HepG2 (cell line): ENCODE measurements around the gene HEATR1. TPM values are rescaled to one million over a fixed set of nuclear protein-coding genes. Genes with fewer than 3 reads are reported as not detected.
A peak's percentile ranks its signal among the peaks of the same experiment; 100 is the strongest.

Source experiments
- BORCS8-MEF2B ChIP-seq: sonication (generic); formaldehyde crosslinking; IDR thresholded peaks from 2 replicates; pipeline ENCODE4 v1.8.0; 2022; ENCODE audit warnings: mild to moderate bottlenecking, missing genetic modification reagents
- BRF2 ChIP-seq: sonication (generic); formaldehyde crosslinking; IDR thresholded peaks from 2 replicates; pipeline ENCODE4 v1.8.1; 2022; ENCODE audit warnings: mild to moderate bottlenecking, missing genetic modification reagents
- CHCHD3 ChIP-seq: sonication (generic); formaldehyde crosslinking; IDR thresholded peaks from 2 replicates; pipeline ENCODE4 v1.8.0; 2022; ENCODE audit warnings: mild to moderate bottlenecking, missing genetic modification reagents, moderate library complexity
- FOXC1 ChIP-seq: sonication (generic); formaldehyde crosslinking; IDR thresholded peaks from 2 replicates; pipeline ENCODE4 v1.8.0; 2022; ENCODE audit warnings: mild to moderate bottlenecking, missing genetic modification reagents, borderline replicate concordance
- HDAC2 ChIP-seq: sonication (generic); formaldehyde crosslinking; IDR thresholded peaks from 2 replicates; pipeline ENCODE4 v1.4.0; 2020; ENCODE audit warnings: missing genetic modification reagents
- HOMEZ ChIP-seq: IDR thresholded peaks from 2 replicates; pipeline ENCODE4 v1.6.1; 2016; ENCODE audit warnings: low read depth
- HOXA7 ChIP-seq: sonication (generic); formaldehyde crosslinking; IDR thresholded peaks from 2 replicates; pipeline ENCODE4 v1.8.1; 2022; ENCODE audit warnings: mild to moderate bottlenecking, missing genetic modification reagents, moderate library complexity
- ONECUT2 ChIP-seq: sonication (generic); formaldehyde crosslinking; IDR thresholded peaks from 2 replicates; pipeline ENCODE4 v1.4.0; 2020; ENCODE audit warnings: missing genetic modification reagents
- SP5 ChIP-seq: IDR thresholded peaks from 2 replicates; pipeline ENCODE4 v1.6.1; 2016; ENCODE audit warnings: low read depth, borderline replicate concordance
- YEATS2 ChIP-seq: sonication (generic); formaldehyde crosslinking; IDR thresholded peaks from 2 replicates; pipeline ENCODE4 v1.4.0; 2020; ENCODE audit warnings: missing genetic modification reagents, borderline replicate concordance
- YY1 ChIP-seq: IDR thresholded peaks from 2 replicates; pipeline ENCODE4 v1.6.1; 2011; ENCODE audit warnings: low read length, low read depth, moderate library complexity, mild to moderate bottlenecking; ENCODE audit not compliant: insufficient read depth, insufficient replicate concordance
- ZFY ChIP-seq: sonication (generic); formaldehyde crosslinking; IDR thresholded peaks from 2 replicates; pipeline ENCODE4 v1.4.0; 2020; ENCODE audit warnings: missing genetic modification reagents
- ZNF446 ChIP-seq: sonication (generic); formaldehyde crosslinking; IDR thresholded peaks from 2 replicates; pipeline ENCODE4 v1.5.0; 2020; ENCODE audit warnings: mild to moderate bottlenecking, missing genetic modification reagents
- ZNF691 ChIP-seq: sonication (generic); formaldehyde crosslinking; IDR thresholded peaks from 2 replicates; pipeline ENCODE4 v1.4.0; 2020; ENCODE audit warnings: missing genetic modification reagents, low read depth, mild to moderate bottlenecking, borderline replicate concordance
- ZNF816 ChIP-seq: sonication (generic); formaldehyde crosslinking; IDR thresholded peaks from 2 replicates; pipeline ENCODE4 v1.8.0; 2022; ENCODE audit warnings: missing genetic modification reagents, mild to moderate bottlenecking, borderline replicate concordance
- polyA plus RNA-seq, 8 experiments: library from polyadenylated mRNA; depleted of rRNA in 3 of 8; stranded (reverse) in 7 of 8; unstranded in 1 of 8; fragments of >200 nt; fragmentation: Illumina TruSeq in 4 of 8; extraction: Trizol in 4 of 8; gene quantifications; 2 replicates each; pipeline versions ENCODE4 v1.2.1 to v1.2.3, GENCODE V29; 2011 to 2016; ENCODE audit warnings: low read depth in 4 of 8, missing spikeins in 1 of 8, mixed read lengths in 1 of 8; ENCODE audit not compliant: insufficient read depth in 1 of 8
- total RNA-seq, 5 experiments: library from RNA; depleted of rRNA; stranded (reverse); fragments of >200 nt; fragmentation: Illumina TruSeq; extraction: Trizol; gene quantifications; 2 replicates each; pipeline ENCODE4 v1.2.3, GENCODE V29; 2016; ENCODE audit warnings: low read depth in 1 of 5
- TF ChIP-seq, protein P1 (sequence below): sonication (generic); formaldehyde crosslinking; IDR thresholded peaks from 2 replicates; pipeline ENCODE4 v1.5.0; 2020; ENCODE audit warnings: mild to moderate bottlenecking, missing genetic modification reagents, borderline replicate concordance
- TF ChIP-seq, protein P2 (sequence below): sonication (generic); formaldehyde crosslinking; IDR thresholded peaks from 2 replicates; pipeline ENCODE4 v1.4.0; 2020; ENCODE audit warnings: missing genetic modification reagents, borderline replicate concordance
- TF ChIP-seq, protein P3 (sequence below): sonication (generic); formaldehyde crosslinking; conservative IDR thresholded peaks from 2 replicates; pipeline ENCODE4 v1.8.0; 2022; ENCODE audit warnings: missing genetic modification reagents

HEATR1 gene
- total and polyA plus RNA-seq, 2 of the 13 experiments (the other 11 are each of a cell fraction or from before 2014, with no cell fraction given) = 10.2 to 45.8 TPM

- TF ChIP-seq, protein P1, sequence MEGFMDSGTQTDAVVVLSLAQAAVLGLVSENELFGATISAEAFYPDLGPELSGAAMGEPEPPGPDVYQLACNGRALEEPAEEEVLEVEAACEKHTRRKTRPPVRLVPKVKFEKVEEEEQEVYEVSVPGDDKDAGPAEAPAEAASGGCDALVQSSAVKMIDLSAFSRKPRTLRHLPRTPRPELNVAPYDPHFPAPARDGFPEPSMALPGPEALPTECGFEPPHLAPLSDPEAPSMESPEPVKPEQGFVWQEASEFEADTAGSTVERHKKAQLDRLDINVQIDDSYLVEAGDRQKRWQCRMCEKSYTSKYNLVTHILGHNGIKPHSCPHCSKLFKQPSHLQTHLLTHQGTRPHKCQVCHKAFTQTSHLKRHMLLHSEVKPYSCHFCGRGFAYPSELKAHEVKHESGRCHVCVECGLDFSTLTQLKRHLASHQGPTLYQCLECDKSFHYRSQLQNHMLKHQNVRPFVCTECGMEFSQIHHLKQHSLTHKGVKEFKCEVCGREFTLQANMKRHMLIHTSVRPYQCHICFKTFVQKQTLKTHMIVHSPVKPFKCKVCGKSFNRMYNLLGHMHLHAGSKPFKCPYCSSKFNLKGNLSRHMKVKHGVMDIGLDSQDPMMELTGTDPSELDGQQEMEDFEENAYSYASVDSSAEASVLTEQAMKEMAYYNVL (CRISPR knock-in tag) = no peak
- TF ChIP-seq HOXA7 (no peak), ZNF446 (CRISPR knock-in tag) (no peak), ONECUT2 (CRISPR knock-in tag) (peak; percentile 38; the same call in 1 of the 2 replicates), ZNF691 (CRISPR knock-in tag) (peak; percentile 52; the same call in 1 of the 2 replicates), BRF2 (CRISPR knock-in tag) (no peak), CHCHD3 (no peak), FOXC1 (0 out of 2 replicates have a peak, but pooled peaks have one; percentile 47), HOMEZ (peak; percentile 61; the same call in 1 of the 2 replicates), BORCS8-MEF2B (CRISPR knock-in tag) (no peak; the same call in 1 of the 2 replicates), ZFY (CRISPR knock-in tag) (peak; percentile 59), HDAC2 (peak; percentile 86), YY1 (no peak), SP5 (CRISPR knock-in tag) (peak; percentile 93), ZNF816 (CRISPR knock-in tag) (no peak), YEATS2 (CRISPR knock-in tag) (peak; percentile 96)
- TF ChIP-seq, protein P2, sequence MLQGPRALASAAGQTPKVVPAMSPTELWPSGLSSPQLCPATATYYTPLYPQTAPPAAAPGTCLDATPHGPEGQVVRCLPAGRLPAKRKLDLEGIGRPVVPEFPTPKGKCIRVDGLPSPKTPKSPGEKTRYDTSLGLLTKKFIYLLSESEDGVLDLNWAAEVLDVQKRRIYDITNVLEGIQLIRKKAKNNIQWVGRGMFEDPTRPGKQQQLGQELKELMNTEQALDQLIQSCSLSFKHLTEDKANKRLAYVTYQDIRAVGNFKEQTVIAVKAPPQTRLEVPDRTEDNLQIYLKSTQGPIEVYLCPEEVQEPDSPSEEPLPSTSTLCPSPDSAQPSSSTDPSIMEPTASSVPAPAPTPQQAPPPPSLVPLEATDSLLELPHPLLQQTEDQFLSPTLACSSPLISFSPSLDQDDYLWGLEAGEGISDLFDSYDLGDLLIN (CRISPR knock-in tag) = no peak
- TF ChIP-seq, protein P3, sequence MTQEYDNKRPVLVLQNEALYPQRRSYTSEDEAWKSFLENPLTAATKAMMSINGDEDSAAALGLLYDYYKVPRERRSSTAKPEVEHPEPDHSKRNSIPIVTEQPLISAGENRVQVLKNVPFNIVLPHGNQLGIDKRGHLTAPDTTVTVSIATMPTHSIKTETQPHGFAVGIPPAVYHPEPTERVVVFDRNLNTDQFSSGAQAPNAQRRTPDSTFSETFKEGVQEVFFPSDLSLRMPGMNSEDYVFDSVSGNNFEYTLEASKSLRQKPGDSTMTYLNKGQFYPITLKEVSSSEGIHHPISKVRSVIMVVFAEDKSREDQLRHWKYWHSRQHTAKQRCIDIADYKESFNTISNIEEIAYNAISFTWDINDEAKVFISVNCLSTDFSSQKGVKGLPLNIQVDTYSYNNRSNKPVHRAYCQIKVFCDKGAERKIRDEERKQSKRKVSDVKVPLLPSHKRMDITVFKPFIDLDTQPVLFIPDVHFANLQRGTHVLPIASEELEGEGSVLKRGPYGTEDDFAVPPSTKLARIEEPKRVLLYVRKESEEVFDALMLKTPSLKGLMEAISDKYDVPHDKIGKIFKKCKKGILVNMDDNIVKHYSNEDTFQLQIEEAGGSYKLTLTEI (CRISPR knock-in tag) = no peak
These were observed at the start of gene HEATR1 (continued) for GRCh38 chr1:236603991-236604904.
